OCI-LY3 (cell line): ENCODE data around the gene ALS2CL.

Source experiments
- CTCF ChIP-seq: fragments of 200-600, 300-600 bp; sonication (generic); IDR thresholded peaks from 2 replicates; pipeline ENCODE4 v1.5.1; 2014; ENCODE audit warnings: antibody characterized with exemption, low read length, low read depth
- EZH2phosphoT487 ChIP-seq: fragments of 200-600 bp; shearing (Covaris generic); IDR thresholded peaks from 2 replicates; pipeline ENCODE4 v1.6.1; 2018; ENCODE audit warnings: antibody characterized with exemption, mixed run types, low read depth

GRCh38 chr3:46632792-46633191 is 60.7 kb downstream of the ALS2CL start:
- TF ChIP-seq CTCF (no peak), EZH2phosphoT487 (no peak)
